Heart right ventricle (tissue), 16 donors: ENCODE measurements around the gene TMEFF2. TPM values are rescaled to one million over a fixed set of nuclear protein-coding genes. Genes with fewer than 3 reads are reported as not detected.

ENCODE experiments used
- ATAC-seq, 8 donors: fragments of 200-7000 bp; cut with Tn5 transposase; one replicate each; pipeline ENCODE4 v1.9.1; 2020; ENCODE audit warnings: mild to moderate bottlenecking in 8 of 8, moderate library complexity in 8 of 8, moderate number of reproducible peaks in 1 of 8
- DNase-seq, 2 donors: peaks; one replicate each; pipeline ENCODE4 v3.0.0-alpha.2; 2020
- H3K27ac ChIP-seq, 10 donors: fragments of 200-600 bp; sonication (generic) in 2 of 10; one replicate each; pipeline versions ENCODE4 v1.5.0 to v1.8.0; 2020 to 2022; ENCODE audit warnings: mild to moderate bottlenecking in 3 of 10
- H3K27me3 ChIP-seq, 7 donors: fragments of 200-600 bp; one replicate each; pipeline ENCODE4 v1.8.0; 2021 to 2022; ENCODE audit warnings: mild to moderate bottlenecking in 2 of 7
- H3K36me3 ChIP-seq, 9 donors: fragments of 200-600 bp; sonication (generic) in 1 of 9; one replicate each; pipeline versions ENCODE4 v1.5.0 to v1.8.0; 2020 to 2022; ENCODE audit warnings: mild to moderate bottlenecking in 2 of 9
- H3K4me1 ChIP-seq, 9 donors: fragments of 200-600 bp; sonication (generic) in 1 of 9; one replicate each; pipeline versions ENCODE4 v1.5.0 to v1.8.0; 2020 to 2022; ENCODE audit warnings: mild to moderate bottlenecking in 4 of 9
- H3K4me3 ChIP-seq, 10 donors: fragments of 200-600 bp; sonication (generic) in 2 of 10; one replicate each; pipeline versions ENCODE4 v1.5.0 to v1.8.0; 2020 to 2022; ENCODE audit warnings: mild to moderate bottlenecking in 7 of 10, moderate library complexity in 2 of 10
- H3K9me3 ChIP-seq, 11 donors: fragments of 200-600 bp in 10 of 11; sonication (generic) in 2 of 11; one replicate each; pipeline versions ENCODE4 v1.5.0 to v1.8.0; 2013 to 2022; ENCODE audit warnings: mild to moderate bottlenecking in 2 of 11, control low read depth in 1 of 11, moderate library complexity in 1 of 11
- CTCF ChIP-seq, 9 donors: fragments of 200-600 bp; sonication (generic) in 2 of 9; IDR thresholded peaks; one replicate each; pipeline versions ENCODE4 v1.5.0 to v1.8.0; 2021 to 2022; ENCODE audit warnings: antibody characterized with exemption in 9 of 9, mild to moderate bottlenecking in 5 of 9, moderate library complexity in 1 of 9
- WGBS, 2 donors: extraction: QIAGEN DNeasy Blood & Tissue Kit; methylation state at CpG; one replicate each; pipeline ENCODE4 v1.1.7; 2013; ENCODE audit warnings: inconsistent platforms in 1 of 2; 5-methylcytosine and 5-hydroxymethylcytosine counted together
- intact Hi-C, 10 donors: fragments of 100-400 bp; cut with DNase I; formaldehyde crosslinking; loops; one replicate each; pipeline versions ENCODE4 v1.11.1 to v1.14.2; 2022
- polyA plus RNA-seq, 2 donors: library from polyadenylated mRNA; stranded (reverse); fragments of 200-250 nt; gene quantifications; one replicate each; pipeline ENCODE4 v1.2.3, GENCODE V29; 2013
- total RNA-seq, 10 donors: library from RNA; stranded (reverse); fragmentation: NEBNext Ultra II Directional in 3 of 10; extraction: Animal tissue kit (Norgen Biotek cat#: 25700) in 3 of 10; gene quantifications; one replicate each; pipeline versions ENCODE4 v1.2.1 to v1.2.4, GENCODE V29; 2021 to 2023
- donor health status: Arrhythmogenic right ventricular cardiomyopathy.
- donor health status: ischemic (EF 13 %, LVEDD 7.1; RV severe dilation, severe dysfunction).
- donor health status: healthy with polysubstance abuse.
- donor health status: DM: no; HTN: yes; CAD: no.
- donor health status: DM: no; HTN: no; CAD: no.
- donor health status: ischemic (EF 25% LVEDD 6.9; RV normal size, moderate dysfunction).
- donor health status: ischemic (EF 25% LVEDD 5.7; RV mildly dilated, moderate dysfunction).
- donor health status: healthy.
- donor health status: DM: yes; HTN: yes; CAD: no.
- donor health status: Ischemic cardiomyopathy.
- donor health status: ischemic (EF 35%, LVEDD 5.7; RV mildly dilated, moderate dysfunction).
- donor health status: nonischemic (EF 11% LVEDD 7.7; RV severe dilation, severe dysfunction).
- donor health status: DM: yes; HTN: yes; CAD: no.
- donor health status: PGD.
- donor health status: ischemic (EF 29% LVEDD 5.4; RV normal size, mild dysfunction).
- donor health status: nonischemic (EF 23%, LVEDD 6.1; RV moderate dilation, normal function).

The TMEFF2 gene
- total and polyA plus RNA-seq, 12 donors, result 0.09 to 0.41 (median 0.17) TPM; not detected in 8

DNA sequence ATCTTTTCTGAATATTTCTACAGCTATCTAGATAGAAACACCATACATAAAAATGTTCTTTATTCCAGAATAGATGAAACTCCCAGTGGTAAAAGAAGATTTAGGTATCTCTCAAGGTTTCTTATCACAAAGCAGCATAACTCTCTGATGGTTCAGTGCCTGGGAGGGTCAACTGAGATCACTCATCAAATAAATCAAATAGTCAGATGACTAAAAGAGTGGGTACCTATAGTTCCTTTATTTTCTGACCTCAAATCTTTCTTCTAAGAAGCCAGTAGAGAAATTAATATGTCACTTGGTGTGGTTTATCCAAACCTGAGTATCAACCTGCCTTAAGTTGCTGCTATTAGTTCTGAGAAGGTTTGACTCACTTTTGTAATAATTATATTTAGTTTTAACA is 120.9 kb downstream of the TMEFF2 start:
- no peaks in the 10 kb centered on the region for H3K9me3 ChIP-seq
- H3K27ac ChIP-seq, result no peak overlapping the region
- no peaks in the 10 kb centered on the region for H3K27me3 ChIP-seq
- intact Hi-C loops, result no loop called here
- no peak for TF ChIP-seq CTCF (IDR thresholded peaks at IDR 0.05)
- ATAC-seq, result no peak
- no peak overlapping the region for H3K4me3 ChIP-seq
- no peaks in the 10 kb centered on the region for H3K36me3 ChIP-seq
- no peak for DNase-seq
- no peaks in the 10 kb centered on the region for H3K4me1 ChIP-seq

GRCh38 chr2:192072778-192073177 is 122.0 kb downstream of the TMEFF2 start:
- no peak for ATAC-seq
- H3K36me3 ChIP-seq, result no peaks in the 10 kb centered on the region
- no peaks in the 10 kb centered on the region for H3K27me3 ChIP-seq
- no peak for DNase-seq
- H3K9me3 ChIP-seq, result no peaks in the 10 kb centered on the region
- 68% methylated on average over 1 of the region's 1 CpG for WGBS, 2 donors
- no peak for TF ChIP-seq CTCF (IDR thresholded peaks at IDR 0.05)
- H3K4me1 ChIP-seq, result no peaks in the 10 kb centered on the region
- no peak overlapping the region for H3K4me3 ChIP-seq
- no peak overlapping the region for H3K27ac ChIP-seq
- intact Hi-C loops, result no loop called here

DNA sequence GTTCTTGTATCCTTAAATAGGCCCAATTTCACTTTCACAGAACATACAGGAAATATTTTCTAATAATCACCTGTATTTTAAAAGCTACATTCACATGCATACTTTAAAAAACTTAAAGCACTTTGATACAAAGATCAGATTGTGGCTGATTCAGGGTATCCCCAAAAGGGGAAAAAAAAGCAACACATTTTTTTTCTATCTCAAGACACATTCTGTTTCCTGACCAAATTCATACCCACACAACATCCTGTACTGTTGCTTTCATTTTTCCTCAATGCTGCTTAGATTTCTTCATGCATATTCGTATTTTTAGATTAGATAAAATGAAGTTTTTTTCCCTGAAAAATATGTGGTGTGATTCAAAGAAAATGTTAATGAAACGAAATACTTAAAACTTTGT is 122.5 kb downstream of the TMEFF2 start:
- TF ChIP-seq CTCF (IDR thresholded peaks at IDR 0.05), result no peak
- Histone ChIP-seq H3K36me3 (no peaks in the 10 kb centered on the region), H3K4me1 (no peaks in the 10 kb centered on the region), H3K9me3 (no peaks in the 10 kb centered on the region), H3K27me3 (no peaks in the 10 kb centered on the region), H3K27ac (no peak overlapping the region), H3K4me3 (no peak overlapping the region)
- WGBS, 2 donors, result 49 to 55% methylated on average over 2 of the region's 2 CpGs
- intact Hi-C loops, result no loop called here
- ATAC-seq (no peak), DNase-seq (no peak)

GRCh38 chr2:192070099-192070498 is 124.6 kb downstream of the TMEFF2 start:
- no peaks in the 10 kb centered on the region for H3K9me3 ChIP-seq
- intact Hi-C loops, result no loop called here

More at GRCh38 chr2:192070099-192070498, 124.6 kb downstream of the TMEFF2 start:
- Histone ChIP-seq H3K4me3 (no peak overlapping the region), H3K4me1 (no peaks in the 10 kb centered on the region), H3K27ac (no peak overlapping the region), H3K27me3 (no peaks in the 10 kb centered on the region), H3K36me3 (no peaks in the 10 kb centered on the region)
- DNase-seq (no peak), ATAC-seq (no peak)
- TF ChIP-seq CTCF (IDR thresholded peaks at IDR 0.05), result no peak
- 88 to 93% methylated on average over 1 of the region's 1 CpG for WGBS, 2 donors
